ENCODE data around the gene FBXW5. TPM values are rescaled to one million over a fixed set of nuclear protein-coding genes. Genes with fewer than 3 reads are reported as not detected.

FBXW5 gene
- total RNA-seq, 1 experiment from 2014 or later: 62.2 TPM

DNA sequence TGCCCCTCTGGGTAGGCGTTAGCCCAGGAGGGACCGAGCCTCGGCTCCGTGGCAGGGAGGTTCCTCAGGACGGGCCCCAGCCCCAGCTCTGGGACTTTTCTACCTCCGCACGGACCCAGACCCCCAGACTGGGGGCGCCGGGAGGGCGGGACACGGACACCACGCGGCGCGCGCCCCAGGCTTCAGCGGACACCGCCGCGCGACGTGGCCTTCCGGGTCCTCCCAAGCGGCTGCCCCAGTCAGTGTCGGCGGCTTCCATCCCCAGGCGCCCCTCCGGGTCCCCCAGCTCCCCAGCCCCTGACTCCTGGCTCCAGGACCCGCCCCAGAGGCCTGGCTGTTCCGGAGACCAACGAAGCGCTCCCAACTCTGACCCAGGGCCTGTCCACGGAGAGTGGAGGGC is 41.3 kb upstream of the FBXW5 start:
- Histone ChIP-seq H4K8ac (replicated peaks; ENCODE audit: insufficient read length, low read depth, low read length) (no peak overlapping the region), H3K56ac (ENCODE audit: insufficient read length, low read depth, low read length) (no peak overlapping the region), H3K27me3 (ENCODE audit: insufficient read depth, low read length) (no peaks in the 10 kb centered on the region), H2BK5ac (ENCODE audit: insufficient read length, low read length) (no peak overlapping the region), H2BK120ac (ENCODE audit: low read depth, low read length, poor library complexity, severe bottlenecking) (no peak overlapping the region), H3K79me2 (ENCODE audit: insufficient read depth, low read length) (no peaks in the 10 kb centered on the region), H3T11ph (ENCODE audit: low read length) (no peak overlapping the region), H3K23ac (ENCODE audit: insufficient read length, low read depth, low read length) (no peak overlapping the region), H3K23me2 (ENCODE audit: insufficient read length, low read depth, low read length, poor library complexity, severe bottlenecking) (no peaks in the 10 kb centered on the region), H3K79me1 (ENCODE audit: insufficient read depth, low read depth, low read length, poor library complexity, severe bottlenecking) (no peaks in the 10 kb centered on the region), H3K9me3 (ENCODE audit: control insufficient read depth, low read depth, low read length) (no peaks in the 10 kb centered on the region), H2BK15ac (ENCODE audit: low read depth, low read length) (no peak overlapping the region), H4K91ac (ENCODE audit: insufficient read length, low read depth, low read length) (no peak overlapping the region), H2AFZ (ENCODE audit: low read length) (no peak overlapping the region), H3K9ac (ENCODE audit: extremely low read depth, insufficient read length, low read length) (no peak overlapping the region), H3K18ac (ENCODE audit: insufficient read length, low read depth, low read length) (no peak overlapping the region), H2BK20ac (ENCODE audit: low read depth, low read length, poor library complexity, severe bottlenecking) (no peak overlapping the region), H2AK5ac (ENCODE audit: insufficient read length, low read length) (no peak overlapping the region), H4K20me1 (ENCODE audit: control insufficient read depth, insufficient read depth, insufficient read length) (no peaks in the 10 kb centered on the region), H3K14ac (ENCODE audit: insufficient read depth, low read length) (no peak overlapping the region), H3K27ac (ENCODE audit: insufficient read length, low read depth, low read length) (no peak overlapping the region), H4K5ac (ENCODE audit: insufficient read length, low read depth, low read length) (no peak overlapping the region), H3K4me2 (ENCODE audit: insufficient read depth, insufficient read length, low read length) (peak overlapping the region; percentile 9), H3K4ac (ENCODE audit: low read depth, low read length) (no peak overlapping the region), H3K4me1 (ENCODE audit: insufficient read depth, low read length) (no peaks in the 10 kb centered on the region), H2BK12ac (ENCODE audit: insufficient read length, low read depth, low read length) (no peak overlapping the region)
- Mint-ChIP-seq H3K27me3 (ENCODE audit: low read depth) (peaks cover 17% of the 10 kb centered on the region), H3K9me3 (peaks cover 4% of the 10 kb centered on the region in 2 experiments; a peak in 3 of 5 replicates), H3K27ac (no peak overlapping the region), H3K4me1 (peaks cover 2% of the 10 kb centered on the region in 2 experiments; a peak in 2 of 4 replicates), H3K4me3 (no peak overlapping the region), H3K36me3 (ENCODE audit: insufficient read depth in 1 of 3, low read depth in 3 of 3) (peaks cover 0 to 2% (median 0%) of the 10 kb centered on the region in 3 experiments; a peak in 2 of 7 replicates)
- TF ChIP-seq, protein P1, sequence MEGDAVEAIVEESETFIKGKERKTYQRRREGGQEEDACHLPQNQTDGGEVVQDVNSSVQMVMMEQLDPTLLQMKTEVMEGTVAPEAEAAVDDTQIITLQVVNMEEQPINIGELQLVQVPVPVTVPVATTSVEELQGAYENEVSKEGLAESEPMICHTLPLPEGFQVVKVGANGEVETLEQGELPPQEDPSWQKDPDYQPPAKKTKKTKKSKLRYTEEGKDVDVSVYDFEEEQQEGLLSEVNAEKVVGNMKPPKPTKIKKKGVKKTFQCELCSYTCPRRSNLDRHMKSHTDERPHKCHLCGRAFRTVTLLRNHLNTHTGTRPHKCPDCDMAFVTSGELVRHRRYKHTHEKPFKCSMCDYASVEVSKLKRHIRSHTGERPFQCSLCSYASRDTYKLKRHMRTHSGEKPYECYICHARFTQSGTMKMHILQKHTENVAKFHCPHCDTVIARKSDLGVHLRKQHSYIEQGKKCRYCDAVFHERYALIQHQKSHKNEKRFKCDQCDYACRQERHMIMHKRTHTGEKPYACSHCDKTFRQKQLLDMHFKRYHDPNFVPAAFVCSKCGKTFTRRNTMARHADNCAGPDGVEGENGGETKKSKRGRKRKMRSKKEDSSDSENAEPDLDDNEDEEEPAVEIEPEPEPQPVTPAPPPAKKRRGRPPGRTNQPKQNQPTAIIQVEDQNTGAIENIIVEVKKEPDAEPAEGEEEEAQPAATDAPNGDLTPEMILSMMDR (conservative IDR thresholded peaks at IDR 0.05): no peak
- DNase-seq: no peak
- no CpG with 5 or more reads among the region's 33 CpGs for WGBS (ENCODE audit: extremely low coverage, insufficient read length, low lambda C conversion rate)
